ENCODE data around the gene NEU2. TPM values are rescaled to one million over a fixed set of nuclear protein-coding genes. Genes with fewer than 3 reads are reported as not detected.

NEU2 gene
- total RNA-seq, 1 donor from 2014 or later: not detected

DNA sequence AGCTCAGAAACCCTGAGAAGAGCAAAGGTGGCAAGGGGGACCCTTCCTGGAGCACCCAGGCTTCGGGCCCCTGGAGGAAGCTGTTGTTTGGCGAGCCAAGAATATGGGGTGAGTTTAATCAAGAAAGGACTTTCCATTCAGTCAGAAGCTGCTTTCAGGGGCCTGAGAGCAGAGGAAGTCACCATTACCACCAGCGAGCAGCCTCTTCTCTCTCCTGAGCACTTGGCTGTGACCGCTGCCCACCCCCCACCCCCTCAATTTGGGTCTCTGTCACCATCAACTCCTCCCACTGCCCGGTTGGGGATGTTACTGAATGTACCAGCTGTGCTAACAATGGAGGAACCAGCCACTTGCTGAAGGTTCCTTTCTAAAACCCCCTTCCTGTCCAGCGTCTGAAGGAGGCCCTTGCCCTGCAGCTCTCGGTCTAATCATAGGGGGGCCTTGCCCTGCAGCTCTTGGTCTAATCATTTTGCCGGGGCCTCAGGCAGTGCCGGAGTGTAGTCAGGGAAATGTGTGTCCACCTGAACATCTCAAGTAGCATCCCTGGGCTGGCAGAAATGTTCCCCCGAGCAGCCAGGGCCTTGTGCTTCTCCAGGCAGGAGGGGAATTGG, 28.6 kb downstream of the NEU2 start:
- H3K9me3 Mint-ChIP-seq (ENCODE audit: unreplicated experiment): no peaks in the 10 kb centered on the region
- peaks cover 8% of the 10 kb centered on the region for H3K36me3 Mint-ChIP-seq (ENCODE audit: low read depth, unreplicated experiment)
- peak overlapping the region; percentile 89 for H3K4me3 Mint-ChIP-seq (ENCODE audit: unreplicated experiment)
- peaks cover 47% of the 10 kb centered on the region for H3K4me1 Mint-ChIP-seq (ENCODE audit: unreplicated experiment)
- no peak for DNase-seq (ENCODE audit: low spot score)
- peak overlapping the region; percentile 90 for H3K27ac Mint-ChIP-seq (ENCODE audit: unreplicated experiment)
- peaks cover 12% of the 10 kb centered on the region for H3K27me3 Mint-ChIP-seq (ENCODE audit: unreplicated experiment)
- no peak for TF ChIP-seq CTCF (IDR thresholded peaks at IDR 0.05; ENCODE audit: unreplicated experiment)

- H3K27me3 Mint-ChIP-seq (ENCODE audit: unreplicated experiment): peaks cover 11% of the 10 kb centered on the region
- peaks cover 47% of the 10 kb centered on the region for H3K4me1 Mint-ChIP-seq (ENCODE audit: unreplicated experiment)
- DNase-seq (ENCODE audit: low spot score): no peak
- H3K36me3 Mint-ChIP-seq (ENCODE audit: low read depth, unreplicated experiment): peaks cover 12% of the 10 kb centered on the region
- peak overlapping the region; percentile 89 for H3K4me3 Mint-ChIP-seq (ENCODE audit: unreplicated experiment)
- H3K9me3 Mint-ChIP-seq (ENCODE audit: unreplicated experiment): no peaks in the 10 kb centered on the region
- TF ChIP-seq CTCF (IDR thresholded peaks at IDR 0.05; ENCODE audit: unreplicated experiment): no peak
- H3K27ac Mint-ChIP-seq (ENCODE audit: unreplicated experiment): peak overlapping the region; percentile 42
These were observed 29.3 kb downstream of the NEU2 start for GRCh38 chr2:233061591-233062450.

DNA sequence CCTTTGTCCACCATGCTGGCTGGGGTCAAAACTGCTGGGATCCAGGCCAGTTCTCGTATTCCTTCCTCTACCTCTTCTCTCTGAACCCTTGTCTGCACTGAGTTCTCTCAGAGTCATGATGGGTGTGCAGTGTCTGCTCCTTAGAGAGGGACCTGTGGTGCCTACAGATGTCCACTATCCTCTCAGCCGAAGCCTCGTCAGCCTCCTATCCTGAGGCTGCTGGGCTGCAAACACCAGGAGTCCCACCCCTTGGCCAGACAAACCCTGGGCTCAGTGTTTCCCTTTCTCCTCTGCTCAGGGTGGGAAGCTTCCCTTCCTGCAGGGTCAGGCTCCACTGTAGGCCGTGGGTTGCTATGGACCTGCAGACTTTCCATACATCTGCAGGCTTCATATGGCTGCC, 30.0 kb downstream of the NEU2 start:
- H3K4me3 Mint-ChIP-seq (ENCODE audit: unreplicated experiment): peak overlapping the region; percentile 76
- H3K27ac Mint-ChIP-seq (ENCODE audit: unreplicated experiment): peak overlapping the region; percentile 61
- no peak for TF ChIP-seq CTCF (IDR thresholded peaks at IDR 0.05; ENCODE audit: unreplicated experiment)
- DNase-seq (ENCODE audit: low spot score): no peak
- peaks cover 18% of the 10 kb centered on the region for H3K36me3 Mint-ChIP-seq (ENCODE audit: low read depth, unreplicated experiment)
- H3K9me3 Mint-ChIP-seq (ENCODE audit: unreplicated experiment): no peaks in the 10 kb centered on the region
- peaks cover 11% of the 10 kb centered on the region for H3K27me3 Mint-ChIP-seq (ENCODE audit: unreplicated experiment)
- H3K4me1 Mint-ChIP-seq (ENCODE audit: unreplicated experiment): peaks cover 47% of the 10 kb centered on the region

DNA sequence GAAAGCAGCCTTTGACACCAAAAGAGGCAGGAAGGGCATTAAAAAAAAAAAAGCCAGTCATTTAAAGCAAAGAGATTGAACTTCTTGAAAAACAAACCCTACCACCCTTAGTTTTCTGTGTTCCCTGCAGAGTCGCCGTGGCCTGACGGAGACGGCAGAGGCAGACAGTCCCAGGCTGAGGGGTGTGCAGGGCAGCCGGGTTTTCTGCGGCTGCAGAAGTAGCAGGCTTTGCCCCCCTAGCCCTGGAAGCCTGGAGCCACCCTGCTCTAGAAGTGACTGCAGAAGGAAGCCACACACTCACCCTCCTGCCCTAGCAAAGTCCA, 30.4 kb downstream of the NEU2 start:
- Mint-ChIP-seq H3K27ac (ENCODE audit: unreplicated experiment) (no peak overlapping the region), H3K4me3 (ENCODE audit: unreplicated experiment) (peak overlapping the region; percentile 76), H3K36me3 (ENCODE audit: low read depth, unreplicated experiment) (peaks cover 20% of the 10 kb centered on the region), H3K27me3 (ENCODE audit: unreplicated experiment) (peaks cover 11% of the 10 kb centered on the region), H3K4me1 (ENCODE audit: unreplicated experiment) (peaks cover 47% of the 10 kb centered on the region), H3K9me3 (ENCODE audit: unreplicated experiment) (no peaks in the 10 kb centered on the region)
- no peak for DNase-seq (ENCODE audit: low spot score)
- no peak for TF ChIP-seq CTCF (IDR thresholded peaks at IDR 0.05; ENCODE audit: unreplicated experiment)
